Spleen (tissue), 11 donors: ENCODE results near the gene CIPC. TPM values are rescaled to one million over a fixed set of nuclear protein-coding genes. Genes with fewer than 3 reads are reported as not detected.

ENCODE experiments used
- DNase-seq: peaks from one replicate; pipeline ENCODE4 v3.0.0-alpha.2; 2020
- H3K27ac ChIP-seq, 8 donors: fragments of 200-600 bp; sonication (generic) in 7 of 8; 1 replicate in 4 of 8; 2 replicates in 4 of 8; pipeline versions ENCODE4 v1.5.0 to v1.8.0; 2016 to 2021; ENCODE audit warnings: inconsistent platforms in 4 of 8, mild to moderate bottlenecking in 4 of 8, moderate library complexity in 1 of 8
- H3K27me3 ChIP-seq, 7 donors: fragments of 200-600 bp; sonication (generic) in 6 of 7; replicated peaks in 1 of 7; 1 replicate in 4 of 7; 2 replicates in 3 of 7; pipeline versions ENCODE4 v1.5.0 to v1.8.0; 2016 to 2021; ENCODE audit warnings: inconsistent platforms in 3 of 7, mild to moderate bottlenecking in 1 of 7
- H3K36me3 ChIP-seq, 6 donors: fragments of 200-600 bp; sonication (generic) in 5 of 6; 1 replicate in 4 of 6; 2 replicates in 2 of 6; pipeline versions ENCODE4 v1.5.0 to v1.8.0; 2016 to 2021; ENCODE audit warnings: inconsistent platforms in 2 of 6
- H3K4me1 ChIP-seq, 6 donors: fragments of 200-600 bp; sonication (generic) in 5 of 6; 1 replicate in 3 of 6; 2 replicates in 3 of 6; pipeline versions ENCODE4 v1.5.0 to v1.8.0; 2016 to 2021; ENCODE audit warnings: inconsistent platforms in 3 of 6
- H3K4me3 ChIP-seq, 8 donors: fragments of 200-600 bp; sonication (generic) in 7 of 8; 1 replicate in 4 of 8; 2 replicates in 4 of 8; pipeline versions ENCODE4 v1.5.0 to v1.8.0; 2016 to 2021; ENCODE audit warnings: inconsistent platforms in 4 of 8, mild to moderate bottlenecking in 4 of 8, moderate library complexity in 2 of 8
- H3K9me3 ChIP-seq, 8 donors: fragments of 200-600 bp; sonication (generic) in 7 of 8; 1 replicate in 4 of 8; 2 replicates in 4 of 8; pipeline versions ENCODE4 v1.5.0 to v1.8.0; 2016 to 2021; ENCODE audit warnings: inconsistent platforms in 4 of 8
- CTCF ChIP-seq, 11 experiments: fragments of 200-600 bp in 7 of 11; fragments of 450-650 bp in 4 of 11; sonication (generic) in 4 of 11; IDR thresholded peaks in 8 of 11; conservative IDR thresholded peaks in 3 of 11; 1 replicate in 7 of 11; 2 replicates in 4 of 11; pipeline versions ENCODE4 v1.4.0 to v1.8.0; 2016 to 2021; ENCODE audit warnings: antibody characterized with exemption in 11 of 11, inconsistent platforms in 4 of 11, mild to moderate bottlenecking in 1 of 11
- POLR2A ChIP-seq, 3 donors: fragments of 450-650 bp; IDR thresholded peaks; one replicate each; pipeline ENCODE4 v1.5.1; 2017; ENCODE audit warnings: antibody characterized with exemption in 3 of 3, mild to moderate bottlenecking in 1 of 3
- POLR2AphosphoS5 ChIP-seq, 3 donors: sonication (generic); formaldehyde crosslinking; IDR thresholded peaks; one replicate each; pipeline ENCODE4 v1.5.1; 2017; ENCODE audit warnings: antibody characterized with exemption in 3 of 3
- WGBS, 5 donors: extraction: QIAGEN DNeasy Blood & Tissue Kit in 3 of 5; methylation state at CpG; one replicate each; pipeline versions ENCODE4 v1.1.5 to v1.1.7; 2013 to 2018; 5-methylcytosine and 5-hydroxymethylcytosine counted together
- intact Hi-C: fragments of 100-400 bp; cut with DNase I; formaldehyde crosslinking; loops from one replicate; pipeline ENCODE4 v1.15.0; 2023; ENCODE audit warnings: low total_unique reads
- polyA plus RNA-seq, 3 donors: library from polyadenylated mRNA; stranded (reverse); fragments of 200-250 nt; gene quantifications; one replicate each; pipeline ENCODE4 v1.2.1, GENCODE V29; 2013
- total RNA-seq, 7 donors: library from RNA; depleted of rRNA in 3 of 7; stranded (reverse); fragments of >200 nt in 3 of 7; fragmentation: NEBNext Ultra II Directional in 4 of 7; extraction: Animal tissue kit (Norgen Biotek cat#: 25700) in 4 of 7; gene quantifications; one replicate each; pipeline versions ENCODE4 v1.1.0 to v1.2.1, GENCODE V29; 2016 to 2021
- donor health status: healthy with polysubstance abuse.
- donor health status: DM: no; HTN: no; CAD: no; lungs with moderate emphysema.
- donor health status: DM: no; HTN: no; CAD: no.
- donor health status: Bipolar disorder and iron deficiency.
- donor health status: healthy.
- donor health status: DM: no; HTN: no; CAD: no.
- donor health status: DM: yes; HTN: yes; CAD: no.

CIPC gene
- total and polyA plus RNA-seq, 10 donors = 4.2 to 33.8 (median 17.7) TPM

DNA sequence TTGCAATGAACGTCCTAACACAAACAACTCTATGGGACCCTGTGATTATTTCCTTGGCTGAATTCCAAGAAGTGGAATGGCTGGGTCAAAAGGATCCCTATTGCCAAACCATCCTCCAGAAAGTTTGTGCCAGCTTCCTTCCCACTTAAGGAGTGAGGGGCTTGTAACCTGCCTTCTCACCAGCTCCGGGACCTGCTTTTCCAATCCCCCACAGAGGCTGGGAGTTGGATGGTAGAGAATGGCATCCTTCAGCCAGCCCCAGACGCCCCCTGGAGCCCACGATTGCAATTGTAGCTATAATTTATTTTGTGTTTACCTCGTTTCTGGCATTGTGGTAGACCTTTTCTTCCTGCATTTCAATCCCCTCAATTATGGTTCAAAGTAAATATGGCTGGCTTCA lies 53.2 kb downstream of the CIPC start:
- no peaks in the 10 kb centered on the region for H3K4me1 ChIP-seq
- intact Hi-C loops = loop anchor here (5.0 kb wide), 1 partner anchor 161 kb away; no protein-coding TSS in a partner anchor
- DNase-seq = peak; percentile 21
- no peak overlapping the region for H3K4me3 ChIP-seq
- 4 to 10% (median 6%) methylated on average over 5 of the region's 5 CpGs for WGBS, 5 donors
- H3K9me3 ChIP-seq = no peaks in the 10 kb centered on the region
- peak in 5 of 11 experiments; percentile 11 to 39 (median 21) for TF ChIP-seq CTCF (IDR thresholded peaks at IDR 0.05 in 8 of 11, conservative IDR thresholded peaks at IDR 0.05 in 3 of 11)
- no peak for TF ChIP-seq POLR2AphosphoS5 (IDR thresholded peaks at IDR 0.05)
- peaks cover 0 to 80% (median 3%) of the 10 kb centered on the region in 7 donors for H3K27me3 ChIP-seq
- no peak overlapping the region for H3K27ac ChIP-seq
- H3K36me3 ChIP-seq = no peaks in the 10 kb centered on the region

DNA sequence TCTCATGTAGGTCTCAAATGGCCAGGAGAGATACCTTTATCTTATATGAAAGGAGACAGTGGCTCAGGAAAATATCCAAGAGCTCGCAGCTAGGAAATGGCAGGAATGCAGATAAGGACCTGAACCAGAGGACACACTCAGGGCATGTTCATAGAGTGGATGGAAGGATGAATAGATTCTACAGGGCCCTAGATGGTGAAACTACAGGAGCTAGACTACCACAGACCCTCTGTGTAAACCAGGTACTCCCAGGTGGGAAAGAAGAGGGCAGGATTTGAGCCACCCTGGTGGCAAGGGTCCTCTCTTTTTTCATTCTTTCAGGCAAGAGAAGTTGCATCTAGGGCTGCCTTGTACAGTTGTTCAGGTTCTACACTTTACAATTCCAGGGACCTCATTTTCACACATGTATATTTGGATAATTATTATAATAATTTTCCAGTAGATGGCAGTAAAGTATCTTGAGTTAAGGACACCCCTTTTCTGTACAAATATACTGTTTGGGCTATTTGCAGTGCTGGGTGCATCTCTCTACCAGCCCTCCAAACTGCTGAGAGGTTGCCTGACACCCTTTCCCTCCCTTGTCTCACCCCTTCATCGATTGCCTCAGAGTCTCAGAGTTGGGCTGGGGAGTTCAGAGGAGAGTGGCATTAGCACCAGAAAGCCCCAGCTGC lies 54.0 kb downstream of the CIPC start:
- WGBS, 5 donors = 40 to 51% (median 41%) methylated on average over 2 of the region's 2 CpGs
- peaks cover 0 to 80% (median 3%) of the 10 kb centered on the region in 7 donors for H3K27me3 ChIP-seq

GRCh38 chr14:77153802-77154201 lies 55.7 kb downstream of the CIPC start:
- TF ChIP-seq CTCF (IDR thresholded peaks at IDR 0.05 in 8 of 11, conservative IDR thresholded peaks at IDR 0.05 in 3 of 11) (no peak), POLR2A (IDR thresholded peaks at IDR 0.05) (no peak), POLR2AphosphoS5 (IDR thresholded peaks at IDR 0.05) (no peak)
- 88 to 96% (median 91%) methylated on average over 3 of the region's 3 CpGs for WGBS, 5 donors
- intact Hi-C loops = loop anchor here (5.0 kb wide), 1 partner anchor 158 kb away; no protein-coding TSS in a partner anchor

More for the DNA sequence above, 54.0 kb downstream of the CIPC start:
- no peak overlapping the region for H3K4me3 ChIP-seq
- no peaks in the 10 kb centered on the region for H3K4me1 ChIP-seq
- intact Hi-C loops = loop anchor here (5.0 kb wide), 1 partner anchor 160 kb away; no protein-coding TSS in a partner anchor
- no peak overlapping the region for H3K27ac ChIP-seq
- TF ChIP-seq CTCF (IDR thresholded peaks at IDR 0.05 in 8 of 11, conservative IDR thresholded peaks at IDR 0.05 in 3 of 11) (peak in 3 of 11 experiments; percentile 9 to 15 (median 15)), POLR2AphosphoS5 (IDR thresholded peaks at IDR 0.05) (no peak)
- peak; percentile 7 for DNase-seq
- no peaks in the 10 kb centered on the region for H3K36me3 ChIP-seq
- no peaks in the 10 kb centered on the region for H3K9me3 ChIP-seq

GRCh38 chr14:77154421-77154820 lies 56.4 kb downstream of the CIPC start:
- no peaks in the 10 kb centered on the region for H3K36me3 ChIP-seq
- H3K9me3 ChIP-seq = no peaks in the 10 kb centered on the region
- no peak for TF ChIP-seq POLR2A (IDR thresholded peaks at IDR 0.05)
- no peak for TF ChIP-seq CTCF (IDR thresholded peaks at IDR 0.05 in 8 of 11, conservative IDR thresholded peaks at IDR 0.05 in 3 of 11)
- TF ChIP-seq POLR2AphosphoS5 (IDR thresholded peaks at IDR 0.05) = no peak
- H3K4me3 ChIP-seq = no peak overlapping the region
- H3K27ac ChIP-seq = no peak overlapping the region
- DNase-seq = peak; percentile 29
- H3K4me1 ChIP-seq = no peaks in the 10 kb centered on the region
- peaks cover 0 to 87% (median 12%) of the 10 kb centered on the region in 7 donors for H3K27me3 ChIP-seq
- WGBS, 5 donors = 61 to 81% (median 68%) methylated on average over 7 of the region's 7 CpGs
- intact Hi-C loops = loop anchor here (5.0 kb wide), 1 partner anchor 158 kb away; no protein-coding TSS in a partner anchor

More at GRCh38 chr14:77153802-77154201, 55.7 kb downstream of the CIPC start:
- H3K9me3 ChIP-seq = no peaks in the 10 kb centered on the region
- no peaks in the 10 kb centered on the region for H3K36me3 ChIP-seq
- H3K4me3 ChIP-seq = no peak overlapping the region
- no peak overlapping the region for H3K27ac ChIP-seq
- peak; percentile 10 for DNase-seq
- peaks cover 0 to 82% (median 12%) of the 10 kb centered on the region in 7 donors for H3K27me3 ChIP-seq
- H3K4me1 ChIP-seq = no peaks in the 10 kb centered on the region
